Measurements from ENCODE around the gene ZNF800. TPM values are rescaled to one million over a fixed set of nuclear protein-coding genes. Genes with fewer than 3 reads are reported as not detected.

Gene ZNF800
- total and polyA plus RNA-seq, 2 of the 8 experiments (the other 6 are each of a cell fraction or from before 2014, with no cell fraction given), result 1.0 to 6.5 TPM

- TF ChIP-seq KDM4A (IDR thresholded peaks at IDR 0.05; ENCODE audit: low read depth, low read length, severe bottlenecking), result peak; percentile 45
- TF ChIP-seq CHD2 (IDR thresholded peaks at IDR 0.05; ENCODE audit: low read length), result no peak
- TF ChIP-seq RNF2 (IDR thresholded peaks at IDR 0.05; ENCODE audit: borderline replicate concordance, low read depth, low read length, missing control alignments, poor library complexity, severe bottlenecking), result no peak
- no peak for TF ChIP-seq KDM5A (IDR thresholded peaks at IDR 0.05; ENCODE audit: low read length)
- no peak for TF ChIP-seq NRF1 (IDR thresholded peaks at IDR 0.05; ENCODE audit: low read depth, low read length)
- TF ChIP-seq POU5F1 (IDR thresholded peaks at IDR 0.05; ENCODE audit: low read depth, low read length), result no peak
- TF ChIP-seq, protein P1, sequence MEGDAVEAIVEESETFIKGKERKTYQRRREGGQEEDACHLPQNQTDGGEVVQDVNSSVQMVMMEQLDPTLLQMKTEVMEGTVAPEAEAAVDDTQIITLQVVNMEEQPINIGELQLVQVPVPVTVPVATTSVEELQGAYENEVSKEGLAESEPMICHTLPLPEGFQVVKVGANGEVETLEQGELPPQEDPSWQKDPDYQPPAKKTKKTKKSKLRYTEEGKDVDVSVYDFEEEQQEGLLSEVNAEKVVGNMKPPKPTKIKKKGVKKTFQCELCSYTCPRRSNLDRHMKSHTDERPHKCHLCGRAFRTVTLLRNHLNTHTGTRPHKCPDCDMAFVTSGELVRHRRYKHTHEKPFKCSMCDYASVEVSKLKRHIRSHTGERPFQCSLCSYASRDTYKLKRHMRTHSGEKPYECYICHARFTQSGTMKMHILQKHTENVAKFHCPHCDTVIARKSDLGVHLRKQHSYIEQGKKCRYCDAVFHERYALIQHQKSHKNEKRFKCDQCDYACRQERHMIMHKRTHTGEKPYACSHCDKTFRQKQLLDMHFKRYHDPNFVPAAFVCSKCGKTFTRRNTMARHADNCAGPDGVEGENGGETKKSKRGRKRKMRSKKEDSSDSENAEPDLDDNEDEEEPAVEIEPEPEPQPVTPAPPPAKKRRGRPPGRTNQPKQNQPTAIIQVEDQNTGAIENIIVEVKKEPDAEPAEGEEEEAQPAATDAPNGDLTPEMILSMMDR (IDR thresholded peaks at IDR 0.05; ENCODE audit: control extremely low read depth in 1 of 3, insufficient read depth in 1 of 3, low read depth in 1 of 3, low read length in 3 of 3), result peak; percentile 73 to 96 (median 79)
- 0 out of 2 replicates have a peak, but pooled peaks have one; percentile 10 for TF ChIP-seq CREB1 (IDR thresholded peaks at IDR 0.05)
- TF ChIP-seq RBBP5 (IDR thresholded peaks at IDR 0.05; ENCODE audit: borderline replicate concordance, low read depth, low read length), result peak; percentile 60; the same call in 1 of the 2 replicates
Observed at GRCh38 chr7:127347567-127348246, 44.8 kb downstream of the ZNF800 start (continued).
